HG03196 (cell line): Measurements from ENCODE around the gene SNCA.

Experiments used
- ATAC-seq: cut with Tn5 transposase; IDR thresholded peaks from one replicate; pipeline ENCODE4 v1.9.1; 2021; ENCODE audit not compliant: unreplicated experiment

Gene SNCA

DNA sequence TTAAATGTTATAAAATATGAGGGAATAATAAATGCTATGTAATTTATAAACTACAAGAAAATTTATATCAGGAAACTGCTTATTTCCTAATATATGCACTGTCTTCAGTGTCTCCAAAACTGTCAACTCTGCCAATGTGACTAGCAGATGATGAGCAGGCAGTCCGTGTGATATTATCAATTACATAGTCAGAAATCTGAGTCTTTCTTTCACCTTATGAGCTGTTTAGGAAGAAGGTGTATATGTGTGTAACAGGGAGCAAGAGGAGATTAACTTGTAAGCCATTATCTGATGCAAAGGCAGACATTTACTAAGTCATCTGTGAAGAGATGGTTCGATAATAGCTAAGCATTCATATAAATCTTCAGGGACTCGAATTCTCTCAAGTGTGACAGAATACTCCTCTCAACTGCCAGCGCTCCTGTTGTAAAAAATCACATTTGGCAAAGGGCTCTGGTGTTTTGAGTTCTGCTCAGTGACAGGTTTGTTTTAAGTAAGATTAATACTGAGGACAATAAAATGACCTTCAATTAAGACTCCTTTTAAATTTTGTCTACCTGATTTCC, 79.7 kb downstream of the SNCA start:
- no peak for ATAC-seq

DNA sequence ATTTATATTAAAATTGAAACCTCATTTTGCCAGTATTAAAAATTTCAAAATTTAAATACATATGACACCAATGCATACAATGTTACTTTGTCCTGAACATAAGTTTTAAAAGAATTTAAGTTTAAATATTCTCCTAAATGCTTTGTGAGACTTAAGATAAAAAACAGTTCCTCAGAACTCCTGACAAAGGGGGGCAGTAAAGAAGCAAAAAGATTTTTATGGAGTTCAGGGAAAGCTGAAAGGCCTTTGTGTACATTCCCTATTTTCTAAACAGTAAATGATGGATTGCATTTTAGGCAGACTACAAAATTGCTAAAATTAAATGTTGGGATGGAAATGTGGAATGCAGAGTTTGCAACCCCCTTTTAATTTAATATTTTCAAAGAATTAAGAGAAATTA, 81.7 kb downstream of the SNCA start:
- no peak for ATAC-seq

DNA sequence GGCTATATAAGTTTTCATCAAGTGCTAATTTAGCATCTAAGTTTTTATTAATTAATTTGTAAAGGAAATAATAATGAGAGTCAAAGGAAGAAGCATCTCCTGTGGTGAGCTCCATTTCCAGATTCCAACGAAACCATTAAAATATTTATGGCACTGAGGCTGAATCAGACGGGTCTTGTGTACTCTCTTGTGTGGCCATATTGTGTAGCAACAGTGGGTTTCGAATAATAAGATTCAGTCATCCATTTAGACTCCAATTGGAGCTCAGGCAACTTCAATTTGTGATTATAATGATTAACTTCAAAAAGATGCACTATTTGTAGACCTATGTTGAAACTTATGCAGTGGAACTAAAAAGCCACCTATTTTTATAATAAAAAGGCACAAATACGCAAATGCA, 82.4 kb downstream of the SNCA start:
- ATAC-seq, result no peak

DNA sequence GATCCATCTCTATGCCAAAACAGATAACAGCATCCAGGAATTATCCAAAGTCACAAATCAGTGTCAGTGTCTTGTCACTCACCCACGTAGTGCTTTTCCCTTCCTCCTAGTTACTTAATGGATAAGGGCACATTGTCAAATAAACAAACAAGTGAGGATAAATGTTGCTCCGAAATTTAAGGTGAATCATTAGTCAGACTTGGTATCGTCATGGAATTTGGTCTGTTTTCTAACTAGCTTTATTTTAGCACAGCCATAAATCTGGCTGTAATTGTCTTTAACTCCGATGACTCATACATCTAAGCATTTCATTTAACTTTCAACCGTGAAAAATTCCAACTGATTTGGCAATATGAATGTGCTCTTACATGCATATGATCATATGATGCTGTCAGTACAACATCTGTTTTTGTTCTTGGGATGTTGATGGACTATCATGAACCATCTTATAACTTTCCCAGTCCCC, 83.3 kb downstream of the SNCA start:
- no peak for ATAC-seq

DNA sequence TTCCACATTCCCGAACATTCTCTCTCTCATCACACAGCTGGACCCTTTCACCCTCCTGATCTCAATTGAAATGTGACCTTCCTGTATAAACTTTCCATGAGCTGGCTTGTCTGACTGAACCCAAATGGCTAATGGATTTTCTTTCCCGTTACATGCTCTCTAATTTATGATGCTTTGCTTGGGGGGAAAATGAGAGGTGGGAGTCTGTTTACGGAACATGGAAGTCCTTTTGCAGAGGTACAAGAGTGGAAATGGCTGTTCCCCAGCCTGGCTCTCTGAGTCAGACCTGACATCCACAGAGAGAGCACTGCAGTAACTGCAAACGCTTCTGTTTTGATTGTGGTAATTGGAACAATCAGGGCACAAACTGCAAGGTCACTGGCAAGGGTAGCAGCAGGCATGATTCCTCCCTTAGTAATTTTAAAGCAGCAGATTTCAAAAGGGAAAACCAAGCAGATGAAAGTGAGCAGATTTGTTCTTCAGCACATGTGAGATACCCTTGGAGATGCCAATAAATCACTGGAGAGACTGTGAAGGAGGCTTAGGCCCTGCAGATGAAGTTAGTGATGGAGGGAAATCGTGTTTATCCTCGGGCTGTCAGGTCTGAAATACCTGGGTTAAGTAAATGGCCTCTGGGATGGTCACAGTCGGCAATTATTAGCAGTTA, 83.9 kb downstream of the SNCA start:
- no peak for ATAC-seq

DNA sequence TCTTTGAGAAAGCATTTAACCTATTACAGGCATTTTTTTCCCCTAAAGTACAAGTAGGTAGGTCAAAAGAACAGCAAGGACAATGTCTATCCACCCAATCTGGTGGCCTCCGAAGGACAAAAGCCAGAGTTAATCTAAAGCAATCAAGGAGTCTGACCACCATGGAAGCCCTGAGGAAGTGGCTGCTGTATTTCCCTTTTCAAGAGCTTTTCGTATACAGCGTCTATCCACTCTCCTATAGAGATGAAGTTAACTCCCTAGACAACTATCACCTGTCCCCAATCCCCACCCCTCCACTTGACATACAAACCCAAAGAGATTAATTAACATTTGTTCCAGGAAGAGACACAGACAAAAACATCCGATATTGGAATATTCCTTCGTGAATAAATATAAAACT, 85.5 kb downstream of the SNCA start:
- no peak for ATAC-seq

- ATAC-seq, result no peak
Observed at GRCh38 chr4:89746377-89746776, 90.6 kb downstream of the SNCA start.

- no peak for ATAC-seq
Observed at GRCh38 chr4:89745708-89746107, 91.3 kb downstream of the SNCA start.

GRCh38 chr4:89744914-89745313, 92.0 kb downstream of the SNCA start:
- no peak for ATAC-seq

DNA sequence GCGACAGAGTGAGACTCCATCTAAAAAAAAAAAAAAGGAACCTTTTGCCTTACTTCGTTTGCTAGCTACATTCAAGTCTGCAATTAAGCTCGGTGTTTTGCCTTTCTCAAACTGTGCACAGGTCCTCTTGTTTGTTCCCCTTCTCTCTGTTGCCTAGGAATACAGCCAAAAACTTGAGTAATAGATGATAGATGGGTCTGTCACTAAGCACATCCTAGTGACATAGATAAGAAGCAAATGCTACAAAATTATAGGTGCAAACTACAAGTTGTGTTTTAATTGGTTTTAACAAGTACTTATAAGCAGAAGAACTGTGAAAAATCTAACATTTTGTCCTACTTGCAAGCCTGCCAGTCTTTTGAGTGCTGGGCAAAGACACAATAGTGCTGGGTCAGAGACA, 95.2 kb downstream of the SNCA start:
- ATAC-seq, result no peak

GRCh38 chr4:89739311-89739988, 97.5 kb downstream of the SNCA start:
- ATAC-seq, result no peak

GRCh38 chr4:89737888-89738287, 99.1 kb downstream of the SNCA start:
- no peak for ATAC-seq

GRCh38 chr4:89733946-89734345, 103.0 kb downstream of the SNCA start:
- ATAC-seq, result no peak

DNA sequence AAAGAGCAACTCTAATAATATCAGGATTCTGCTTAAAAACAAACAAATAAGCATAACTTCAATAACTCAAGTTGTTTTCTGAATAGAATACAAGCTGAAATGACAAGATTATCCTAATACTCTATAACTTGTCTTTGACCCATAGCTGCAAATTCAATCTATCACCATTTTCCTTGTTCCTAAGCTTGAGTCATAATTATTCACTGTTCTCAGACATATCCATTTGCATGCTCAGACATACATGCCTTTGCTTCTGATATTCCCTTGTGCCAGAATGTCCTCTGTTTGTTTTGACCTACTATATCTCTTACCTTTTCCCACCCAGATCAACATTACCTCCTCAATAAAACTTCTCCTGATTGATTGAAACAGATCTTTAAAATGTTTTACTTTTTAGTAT, 109.7 kb downstream of the SNCA start:
- no peak for ATAC-seq

- ATAC-seq, result no peak
Observed at GRCh38 chr4:89725268-89725667, 111.7 kb downstream of the SNCA start.

GRCh38 chr4:89724716-89725115, 112.2 kb downstream of the SNCA start:
- no peak for ATAC-seq

DNA sequence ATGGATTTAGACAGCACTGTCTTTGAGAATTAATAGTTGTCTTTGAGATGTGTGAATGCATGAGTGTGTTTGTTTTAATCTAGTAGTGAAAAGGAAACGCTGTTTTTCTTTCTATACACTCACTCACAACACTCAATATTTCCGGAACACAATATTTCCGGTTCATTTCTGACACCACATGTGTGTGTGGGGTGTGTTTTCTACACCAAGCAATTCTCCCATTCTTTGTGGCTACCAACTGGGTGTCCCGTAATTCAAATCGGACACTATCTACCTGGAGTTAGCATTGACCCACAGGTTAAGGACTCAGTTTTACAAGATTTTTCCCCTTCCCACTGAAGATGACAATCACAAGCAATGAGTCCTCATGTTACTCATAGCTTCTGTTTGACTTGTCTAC, 113.9 kb downstream of the SNCA start:
- ATAC-seq, result no peak

DNA sequence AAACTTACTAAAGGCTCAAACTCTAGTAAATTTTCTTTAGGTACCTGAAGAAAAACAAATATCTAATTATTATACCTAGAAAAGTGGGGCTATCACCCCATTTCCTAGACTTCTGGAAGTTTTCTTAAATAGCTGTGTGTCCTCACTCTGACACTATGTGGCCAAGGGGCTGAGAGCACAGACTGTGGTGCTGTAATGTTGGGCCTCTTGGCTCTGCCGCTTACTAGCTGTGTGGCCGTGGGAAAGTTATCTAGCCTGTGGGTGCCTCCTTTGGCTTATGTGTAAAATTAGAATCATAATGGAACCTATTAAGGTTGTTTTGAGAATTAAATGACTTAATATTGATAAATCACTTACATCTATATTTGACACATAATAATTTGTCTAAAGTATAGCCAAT, 114.4 kb downstream of the SNCA start:
- ATAC-seq, result no peak

DNA sequence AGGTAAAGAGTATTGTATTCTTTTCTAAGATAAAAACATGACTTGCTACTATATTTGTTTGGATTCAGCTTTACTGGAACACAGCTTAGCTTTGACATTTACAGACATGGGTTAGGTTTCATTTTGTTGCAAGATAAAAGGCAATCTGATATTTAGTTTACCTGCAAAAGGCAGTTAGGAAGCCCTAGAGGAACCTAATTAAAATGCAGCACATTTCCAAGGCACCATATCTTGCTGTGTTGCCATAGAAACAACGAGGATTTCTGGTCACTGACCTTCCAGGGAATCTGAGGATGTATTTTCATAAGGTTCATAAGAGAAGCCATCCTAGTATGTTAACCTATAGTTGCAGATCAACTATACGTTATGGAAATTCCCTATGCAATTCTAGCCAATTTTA, 116.0 kb downstream of the SNCA start:
- ATAC-seq, result no peak

- ATAC-seq, result no peak
Observed at GRCh38 chr4:89719536-89720090, 117.3 kb downstream of the SNCA start.

- no peak for ATAC-seq
Observed at GRCh38 chr4:89716893-89717292, 120.1 kb downstream of the SNCA start.

- ATAC-seq, result no peak
Observed at GRCh38 chr4:89715631-89716030, 121.3 kb downstream of the SNCA start.
